Gastroesophageal sphincter (tissue), 3 donors: Measurements from ENCODE around the gene SRPK2.

Experiments used
- POLR2A ChIP-seq, 2 donors: fragments of 450-650 bp; IDR thresholded peaks; one replicate each; pipeline ENCODE4 v1.6.1; 2017; ENCODE audit warnings: antibody characterized with exemption in 2 of 2, mild to moderate bottlenecking in 2 of 2, moderate library complexity in 1 of 2
- TF ChIP-seq, protein P1 (sequence below), 4 experiments: fragments of 200-600 bp in 2 of 4; fragments of 450-650 bp in 2 of 4; sonication (generic) in 1 of 4; IDR thresholded peaks; one replicate each; pipeline ENCODE4 v1.5.1; 2017 to 2019; ENCODE audit warnings: antibody characterized with exemption in 4 of 4, mild to moderate bottlenecking in 2 of 4, moderate library complexity in 2 of 4

DNA sequence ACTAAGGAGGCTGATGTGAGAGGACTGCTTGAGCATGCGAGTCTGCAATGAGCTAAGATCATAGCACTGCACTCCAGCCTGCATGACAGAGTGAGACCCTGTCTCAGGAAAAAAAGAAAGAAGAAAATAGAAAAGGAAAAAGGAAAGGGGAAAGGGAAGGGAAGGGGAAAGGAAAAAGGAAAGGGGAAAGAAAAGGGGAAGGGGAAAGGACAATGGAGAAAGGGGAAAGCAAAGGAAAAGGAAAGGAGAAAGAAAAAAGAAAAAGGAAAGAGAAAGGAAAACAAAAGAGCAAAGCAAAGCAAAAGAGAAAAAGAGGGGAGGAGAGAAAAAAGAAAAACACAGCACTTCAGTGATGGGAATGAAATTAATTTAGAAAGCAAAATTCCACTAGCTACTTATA lies 179.3 kb downstream of the SRPK2 start:
- TF ChIP-seq POLR2A (IDR thresholded peaks at IDR 0.05): no peak
- TF ChIP-seq, protein P1, sequence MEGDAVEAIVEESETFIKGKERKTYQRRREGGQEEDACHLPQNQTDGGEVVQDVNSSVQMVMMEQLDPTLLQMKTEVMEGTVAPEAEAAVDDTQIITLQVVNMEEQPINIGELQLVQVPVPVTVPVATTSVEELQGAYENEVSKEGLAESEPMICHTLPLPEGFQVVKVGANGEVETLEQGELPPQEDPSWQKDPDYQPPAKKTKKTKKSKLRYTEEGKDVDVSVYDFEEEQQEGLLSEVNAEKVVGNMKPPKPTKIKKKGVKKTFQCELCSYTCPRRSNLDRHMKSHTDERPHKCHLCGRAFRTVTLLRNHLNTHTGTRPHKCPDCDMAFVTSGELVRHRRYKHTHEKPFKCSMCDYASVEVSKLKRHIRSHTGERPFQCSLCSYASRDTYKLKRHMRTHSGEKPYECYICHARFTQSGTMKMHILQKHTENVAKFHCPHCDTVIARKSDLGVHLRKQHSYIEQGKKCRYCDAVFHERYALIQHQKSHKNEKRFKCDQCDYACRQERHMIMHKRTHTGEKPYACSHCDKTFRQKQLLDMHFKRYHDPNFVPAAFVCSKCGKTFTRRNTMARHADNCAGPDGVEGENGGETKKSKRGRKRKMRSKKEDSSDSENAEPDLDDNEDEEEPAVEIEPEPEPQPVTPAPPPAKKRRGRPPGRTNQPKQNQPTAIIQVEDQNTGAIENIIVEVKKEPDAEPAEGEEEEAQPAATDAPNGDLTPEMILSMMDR (IDR thresholded peaks at IDR 0.05): no peak
